GM20000 (cell line): ENCODE data around the gene UMPS.

ENCODE experiments used
- DNase-seq: peaks from one replicate; pipeline ENCODE4 v3.0.0; 2012; ENCODE audit warnings: low spot score
- CTCF ChIP-seq: IDR thresholded peaks from 2 replicates; pipeline ENCODE4 v1.5.1; 2012; ENCODE audit warnings: mild to moderate bottlenecking, control low read depth; ENCODE audit errors: extremely low read depth, missing control alignments

The UMPS gene

GRCh38 chr3:124764746-124765145, 34.5 kb downstream of the UMPS start:
- no peak for DNase-seq
- no peak for TF ChIP-seq CTCF

- no peak for DNase-seq
- TF ChIP-seq CTCF: no peak
Measured at GRCh38 chr3:124765197-124765840, 35.1 kb downstream of the UMPS start.

GRCh38 chr3:124766113-124767095, 36.2 kb downstream of the UMPS start:
- TF ChIP-seq CTCF: no peak
- no peak for DNase-seq

GRCh38 chr3:124767264-124767663, 37.0 kb downstream of the UMPS start:
- DNase-seq: no peak
- no peak for TF ChIP-seq CTCF

GRCh38 chr3:124767691-124768090, 37.4 kb downstream of the UMPS start:
- no peak for DNase-seq
- no peak for TF ChIP-seq CTCF

GRCh38 chr3:124768812-124769211, 38.6 kb downstream of the UMPS start:
- TF ChIP-seq CTCF: peak; percentile 32
- peak; percentile 68 for DNase-seq

- TF ChIP-seq CTCF: no peak
- no peak for DNase-seq
Measured at GRCh38 chr3:124769462-124769861, 39.2 kb downstream of the UMPS start.
